HL-60 (cell line): ENCODE data around the gene SCG5.

ENCODE experiments used
- DNase-seq, 2 experiments: peaks; one replicate each; pipeline ENCODE4 v3.0.0-alpha.2; 2010 to 2020; ENCODE audit warnings: low read depth in 1 of 2, low spot score in 1 of 2
- H3K27ac ChIP-seq: fragments of 250-450 bp; sonication (Bioruptor Pico); replicated peaks from 2 replicates; pipeline ENCODE4 v1.5.1; 2020; ENCODE audit warnings: mild to moderate bottlenecking, moderate library complexity
- H3K27me3 ChIP-seq: fragments of 250-450 bp; sonication (Bioruptor Pico); 2 replicates; pipeline ENCODE4 v1.5.1; 2021; ENCODE audit warnings: mild to moderate bottlenecking, moderate library complexity; ENCODE audit not compliant: insufficient read depth, poor library complexity, severe bottlenecking
- H3K4me3 ChIP-seq: replicated peaks from 2 replicates; pipeline ENCODE4 v1.5.1; 2011; ENCODE audit warnings: mild to moderate bottlenecking, control low read depth, low read length; ENCODE audit not compliant: insufficient read depth
- CTCF ChIP-seq: IDR thresholded peaks from one replicate; pipeline ENCODE4 v1.5.1; 2011; ENCODE audit warnings: low read length, control low read depth, inconsistent platforms; ENCODE audit not compliant: insufficient read depth
- GABPA ChIP-seq: IDR thresholded peaks from 2 replicates; pipeline ENCODE4 v1.6.1; 2012; ENCODE audit warnings: low read depth
- POLR2AphosphoS5 ChIP-seq: IDR thresholded peaks from 2 replicates; pipeline ENCODE4 v1.6.1; 2012; ENCODE audit warnings: low read depth
- REST ChIP-seq: IDR thresholded peaks from 2 replicates; pipeline ENCODE4 v1.6.1; 2012; ENCODE audit warnings: low read depth; ENCODE audit not compliant: insufficient replicate concordance
- SPI1 ChIP-seq: IDR thresholded peaks from 2 replicates; pipeline ENCODE4 v1.6.1; 2012; ENCODE audit warnings: low read depth, mild to moderate bottlenecking, borderline replicate concordance

SCG5 gene

DNA sequence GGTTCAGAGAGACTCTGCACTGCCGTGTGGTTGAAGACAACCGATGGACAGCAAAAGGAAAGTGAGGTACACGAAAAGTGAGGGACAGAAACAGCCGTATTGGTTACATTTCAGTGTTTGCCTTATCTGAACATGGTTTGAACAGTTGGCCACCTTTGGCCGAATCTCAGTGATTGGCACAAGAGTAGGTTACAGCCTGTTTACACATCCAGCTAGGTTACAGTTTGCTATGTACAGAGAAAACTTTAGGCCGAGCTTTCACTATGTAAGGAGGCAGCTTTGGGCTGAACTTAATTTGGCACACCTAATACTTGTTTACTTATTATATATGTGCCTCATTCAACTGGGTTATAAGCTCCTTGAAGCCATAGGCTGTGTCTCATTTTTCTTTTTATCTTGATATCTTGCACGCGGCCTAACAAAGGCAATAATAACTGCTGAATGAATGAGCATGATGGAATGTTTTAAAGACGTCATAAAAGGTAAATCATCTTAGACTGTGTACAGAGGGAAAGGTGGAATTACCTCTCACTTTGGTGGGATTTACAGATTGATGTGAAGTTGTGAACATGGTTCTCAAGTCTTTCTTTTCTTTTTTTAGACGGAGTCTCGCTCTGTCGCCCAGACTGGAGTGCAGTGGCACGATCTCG is 59.1 kb downstream of the SCG5 start:
- no peak for DNase-seq
- TF ChIP-seq POLR2AphosphoS5 (no peak), SPI1 (no peak)
- H3K27me3 ChIP-seq, result peaks cover 4% of the 10 kb centered on the region
- H3K4me3 ChIP-seq, result no peak overlapping the region
- H3K27ac ChIP-seq, result no peak overlapping the region

GRCh38 chr15:32701863-32702262 is 60.4 kb downstream of the SCG5 start:
- DNase-seq, result no peak
- H3K27me3 ChIP-seq, result peaks cover 7% of the 10 kb centered on the region
- TF ChIP-seq SPI1 (no peak), CTCF (no peak), REST (no peak), POLR2AphosphoS5 (no peak), GABPA (no peak)
- no peak overlapping the region for H3K27ac ChIP-seq
- no peak overlapping the region for H3K4me3 ChIP-seq

DNA sequence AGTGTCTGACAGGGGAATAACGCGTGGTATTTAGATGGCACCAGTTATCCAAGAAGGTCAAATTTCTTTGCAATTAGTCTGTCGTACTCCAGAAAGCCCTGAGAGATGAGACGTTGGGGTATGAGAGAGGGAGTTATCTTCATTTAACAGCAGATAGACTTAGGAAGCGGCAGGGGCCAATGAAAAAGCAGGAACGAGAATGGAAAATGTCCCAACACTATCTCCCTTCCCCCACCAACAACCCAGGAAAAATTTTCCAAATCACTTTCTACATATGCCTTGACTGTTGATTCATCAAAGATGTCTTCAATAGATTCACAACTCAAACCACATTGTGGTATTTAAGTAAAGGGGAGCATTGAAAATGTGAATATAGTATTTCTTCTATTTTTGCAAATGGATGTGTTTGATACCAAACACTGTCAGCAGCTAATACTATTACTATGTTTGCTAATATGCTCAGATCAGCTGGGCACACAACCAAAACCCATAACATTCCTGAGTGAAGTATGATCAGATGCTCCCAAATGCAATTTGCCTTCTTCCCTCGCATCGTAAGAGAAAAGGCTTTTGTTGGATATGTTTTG is 63.0 kb downstream of the SCG5 start:
- peaks cover 7% of the 10 kb centered on the region for H3K27me3 ChIP-seq
- no peak overlapping the region for H3K4me3 ChIP-seq
- H3K27ac ChIP-seq, result no peak overlapping the region
- no peak for DNase-seq
- TF ChIP-seq POLR2AphosphoS5, result no peak
- no peak for TF ChIP-seq REST
- TF ChIP-seq CTCF, result no peak
- TF ChIP-seq SPI1, result no peak

- no peak overlapping the region for H3K4me3 ChIP-seq
- H3K27ac ChIP-seq, result no peak overlapping the region
- peaks cover 7% of the 10 kb centered on the region for H3K27me3 ChIP-seq
- no peak for TF ChIP-seq POLR2AphosphoS5
- TF ChIP-seq CTCF, result no peak
- no peak for TF ChIP-seq SPI1
- no peak for TF ChIP-seq GABPA
- no peak for TF ChIP-seq REST
- DNase-seq, result peak in 1 of 2 experiments; percentile 39
Measured at GRCh38 chr15:32705446-32705845, 63.9 kb downstream of the SCG5 start.
